HepG2 (cell line): ENCODE measurements around the gene DENND4C. TPM values are rescaled to one million over a fixed set of nuclear protein-coding genes. Genes with fewer than 3 reads are reported as not detected.

Experiments used
- AHDC1 ChIP-seq: sonication (generic); formaldehyde crosslinking; IDR thresholded peaks from 2 replicates; pipeline ENCODE4 v1.5.1; 2020; ENCODE audit warnings: mild to moderate bottlenecking, missing genetic modification reagents, borderline replicate concordance
- RELA ChIP-seq: sonication (generic); formaldehyde crosslinking; IDR thresholded peaks from 2 replicates; pipeline ENCODE4 v1.4.0; 2020; ENCODE audit warnings: missing genetic modification reagents
- REPIN1 ChIP-seq: sonication (generic); formaldehyde crosslinking; IDR thresholded peaks from 2 replicates; pipeline ENCODE4 v1.8.0; 2022; ENCODE audit warnings: missing genetic modification reagents, low read depth, mild to moderate bottlenecking, borderline replicate concordance
- ZNF574 ChIP-seq: sonication (generic); formaldehyde crosslinking; IDR thresholded peaks from 2 replicates; pipeline ENCODE4 v1.4.0; 2020; ENCODE audit warnings: missing genetic modification reagents
- ZSCAN31 ChIP-seq: sonication (generic); formaldehyde crosslinking; IDR thresholded peaks from 2 replicates; pipeline ENCODE4 v1.5.0; 2020; ENCODE audit warnings: low read depth, mild to moderate bottlenecking, missing genetic modification reagents
- polyA plus RNA-seq, 8 experiments: library from polyadenylated mRNA; depleted of rRNA in 3 of 8; stranded (reverse) in 7 of 8; unstranded in 1 of 8; fragments of >200 nt; fragmentation: Illumina TruSeq in 4 of 8; extraction: Trizol in 4 of 8; gene quantifications; 2 replicates each; pipeline versions ENCODE4 v1.2.1 to v1.2.3, GENCODE V29; 2011 to 2016; ENCODE audit warnings: low read depth in 4 of 8, missing spikeins in 1 of 8, mixed read lengths in 1 of 8; ENCODE audit not compliant: insufficient read depth in 1 of 8
- total RNA-seq, 5 experiments: library from RNA; depleted of rRNA; stranded (reverse); fragments of >200 nt; fragmentation: Illumina TruSeq; extraction: Trizol; gene quantifications; 2 replicates each; pipeline ENCODE4 v1.2.3, GENCODE V29; 2016; ENCODE audit warnings: low read depth in 1 of 5

Gene DENND4C
- total and polyA plus RNA-seq, 2 of the 13 experiments (the other 11 are each of a cell fraction or from before 2014, with no cell fraction given): 19.1 to 27.2 TPM

- TF ChIP-seq AHDC1 (CRISPR knock-in tag) (no peak), RELA (CRISPR knock-in tag) (no peak), REPIN1 (no peak), ZSCAN31 (CRISPR knock-in tag) (no peak), ZNF574 (CRISPR knock-in tag) (no peak)
Observed at GRCh38 chr9:19192202-19193028, 38.1 kb upstream of the DENND4C start (continued).
